NCI-H128 (cell line): ENCODE measurements around the gene GAS6.
"Not testable (repeated sequence)": the region's sequence is repeated elsewhere in the genome, so short reads cannot be mapped to it uniquely, and the experiment has no call there.

ENCODE experiments used
- DNase-seq: peaks from one replicate; lab custom pipeline; 2025; ENCODE audit not compliant: unreplicated experiment; lab: John Stamatoyannopoulos, UW

GAS6 gene

GRCh38 chr13:113840541-113841352 lies 23.1 kb downstream of the GAS6 start:
- no peak for DNase-seq

GRCh38 chr13:113839536-113840204 lies 24.2 kb downstream of the GAS6 start:
- DNase-seq: no peak

GRCh38 chr13:113838711-113839201 lies 25.1 kb downstream of the GAS6 start:
- DNase-seq: no peak

DNA sequence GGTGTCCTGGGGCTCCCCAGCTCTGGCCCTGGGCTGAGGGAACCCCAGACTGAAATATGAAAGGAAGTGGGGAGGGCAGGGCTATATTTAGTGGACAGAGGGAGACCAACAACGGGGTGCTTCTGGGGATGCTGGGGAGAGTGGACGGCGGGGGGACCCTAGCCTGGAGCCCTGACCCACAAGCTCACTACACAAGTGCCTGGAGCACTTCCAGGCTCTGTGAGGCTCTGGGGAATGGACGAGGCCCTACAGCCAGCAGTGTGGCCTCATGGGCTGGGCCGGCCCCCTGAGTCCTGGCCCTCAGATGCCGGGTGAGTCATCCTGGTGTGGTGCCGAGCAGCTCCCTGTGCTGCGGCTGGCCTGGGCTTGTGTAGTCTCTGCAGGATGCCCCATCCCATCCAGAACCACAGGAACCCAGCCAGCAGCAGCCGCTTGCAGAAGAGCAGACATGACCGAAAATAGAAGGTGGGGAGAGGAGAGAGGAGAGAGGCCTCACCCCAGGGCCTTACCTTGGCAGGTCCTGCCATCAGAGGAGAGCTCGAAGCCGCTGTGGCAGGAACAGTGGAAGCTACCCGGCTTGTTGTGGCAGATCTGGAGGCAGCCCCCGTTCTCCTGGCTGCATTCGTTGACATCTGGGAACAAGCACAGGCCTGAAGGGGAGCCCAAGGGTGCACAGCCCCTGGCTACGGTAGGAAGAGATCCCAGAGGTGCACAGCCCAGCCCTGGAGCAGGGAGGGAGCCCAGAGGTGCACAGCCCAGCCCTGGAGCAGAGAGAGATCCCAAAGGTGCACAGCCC lies 26.1 kb downstream of the GAS6 start:
- no peak for DNase-seq

DNA sequence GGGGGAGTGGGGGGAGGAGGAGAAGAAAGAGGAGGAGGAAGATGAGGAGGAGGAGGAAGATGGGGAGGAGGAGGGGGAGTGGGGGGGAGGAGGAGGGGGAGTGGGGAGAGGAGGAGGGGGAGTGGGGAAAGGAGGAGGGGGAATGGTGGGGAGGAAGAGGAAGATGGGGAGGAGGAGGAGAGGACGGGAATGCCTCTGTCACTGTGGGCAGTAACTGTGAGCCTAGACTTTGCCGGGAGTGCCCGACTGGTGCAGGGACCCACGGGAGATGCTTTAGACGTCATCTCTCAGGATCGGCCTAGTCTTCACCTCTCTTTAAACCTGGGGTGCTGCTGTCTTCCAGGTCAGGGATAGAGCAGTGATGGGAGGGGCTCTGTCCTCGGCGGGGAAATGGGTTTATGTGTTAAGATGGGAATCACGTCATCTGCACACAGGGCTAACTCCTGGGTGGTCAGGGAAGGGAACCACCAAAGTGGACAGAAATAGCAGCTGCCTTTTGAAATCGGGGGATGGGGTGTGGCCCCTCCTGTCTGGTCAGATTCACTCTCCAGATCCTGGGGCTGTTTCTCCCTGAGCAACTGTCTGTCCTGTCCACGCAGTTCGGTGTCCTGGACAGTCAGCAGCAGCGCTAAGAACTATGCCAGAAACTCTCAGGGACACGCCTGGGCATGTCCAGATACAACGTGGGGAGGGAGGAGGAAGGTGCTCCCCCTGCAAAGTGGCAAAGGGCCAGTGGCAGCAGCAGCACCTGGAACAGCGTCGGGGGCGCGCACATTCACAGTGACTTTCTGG lies 26.9 kb downstream of the GAS6 start:
- no peak for DNase-seq

DNA sequence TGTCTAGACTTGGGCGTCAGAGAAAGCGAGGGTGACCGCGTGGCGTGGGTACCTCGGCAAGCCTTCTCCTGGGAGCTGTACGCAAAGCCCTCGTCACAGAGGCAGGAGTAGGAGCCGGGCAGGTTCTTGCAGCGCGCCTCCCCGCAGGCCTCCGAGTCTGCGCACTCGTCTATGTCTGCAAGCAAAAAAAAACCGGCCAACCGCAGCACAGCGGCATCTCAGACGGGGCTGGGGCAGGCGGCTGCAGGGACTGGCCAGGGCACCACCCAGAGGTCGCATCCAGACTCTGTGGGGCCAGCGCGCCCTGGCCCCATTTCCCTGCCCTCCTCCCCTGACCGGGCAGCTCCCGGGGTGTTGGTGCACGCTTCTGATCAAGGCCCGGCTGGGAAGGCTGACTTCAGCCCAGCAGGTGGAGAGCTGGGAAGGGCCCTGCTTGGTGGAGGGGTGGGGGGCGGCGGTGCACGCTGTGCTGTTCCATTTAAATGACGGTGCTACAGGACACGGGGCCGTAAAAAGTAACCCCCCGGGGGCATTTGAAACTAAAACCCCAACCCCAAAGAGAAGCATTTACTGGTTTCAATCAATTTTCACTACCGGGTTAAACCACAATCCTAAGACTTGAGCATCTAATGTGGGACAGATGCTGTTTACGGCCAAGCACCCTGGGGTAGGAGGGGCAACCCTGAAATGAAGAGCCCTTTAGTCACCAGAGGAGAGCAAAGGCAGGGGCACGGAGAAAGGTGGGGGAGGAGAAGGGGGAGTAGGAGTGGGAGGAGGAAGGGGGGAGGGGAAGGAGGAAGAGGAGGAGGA lies 28.2 kb downstream of the GAS6 start:
- DNase-seq: peak; percentile 26

DNA sequence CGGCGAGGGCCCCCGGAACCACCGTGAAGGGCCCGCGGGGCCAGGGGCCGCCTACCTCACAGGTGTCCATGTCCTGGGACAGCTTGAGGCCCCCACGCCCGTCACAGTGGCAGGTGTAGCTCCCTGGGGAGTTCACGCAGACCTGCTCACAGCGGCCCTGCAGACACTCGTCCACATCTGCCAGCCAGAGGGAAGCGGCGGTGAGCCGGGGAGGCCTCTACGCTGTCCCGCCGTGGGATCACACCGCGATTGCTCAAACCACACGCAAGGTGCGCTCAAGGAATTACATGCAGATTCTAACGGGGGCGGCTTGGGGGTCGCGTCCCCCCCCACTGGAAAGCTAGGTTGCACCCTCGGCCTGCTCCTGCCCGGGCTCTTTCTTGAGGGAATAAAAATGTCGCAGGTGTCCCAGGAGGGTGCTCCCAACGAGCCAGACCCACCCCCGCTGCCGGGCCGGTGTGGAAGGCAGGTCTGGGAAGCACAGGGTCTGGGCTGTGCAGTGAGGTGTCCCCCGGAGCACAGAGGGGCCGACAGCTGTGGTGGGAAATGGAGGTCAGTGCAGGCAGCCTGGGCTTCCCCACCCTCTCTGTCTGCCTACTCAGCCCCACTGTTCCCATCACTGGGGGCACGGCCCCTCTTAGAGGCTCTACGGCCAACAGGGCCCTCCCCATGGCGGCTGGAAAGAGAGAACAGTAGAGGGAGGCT lies 29.2 kb downstream of the GAS6 start:
- no peak for DNase-seq

DNA sequence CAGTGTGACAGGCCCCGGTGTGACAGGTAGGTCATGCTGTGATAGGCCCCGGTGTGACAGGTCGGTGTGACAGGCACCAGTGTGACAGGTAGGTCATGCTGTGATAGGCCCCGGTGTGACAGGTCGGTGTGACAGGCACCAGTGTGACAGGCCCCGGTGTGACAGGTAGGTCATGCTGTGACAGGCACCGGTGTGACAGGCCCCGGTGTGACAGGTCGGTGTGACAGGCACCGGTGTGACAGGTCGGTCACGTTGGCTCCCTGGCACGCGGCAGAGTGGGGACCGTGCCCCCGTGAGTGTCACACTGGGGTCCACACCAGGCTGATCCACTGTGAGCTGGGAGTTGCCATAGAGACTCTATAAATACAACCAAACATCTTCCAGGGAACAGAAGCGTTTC lies 29.9 kb downstream of the GAS6 start:
- not testable (repeated sequence) for DNase-seq

GRCh38 chr13:113833111-113833830 lies 30.6 kb downstream of the GAS6 start:
- DNase-seq: no peak

- DNase-seq: no peak
Measured at GRCh38 chr13:113832631-113833030, 31.2 kb downstream of the GAS6 start.

DNA sequence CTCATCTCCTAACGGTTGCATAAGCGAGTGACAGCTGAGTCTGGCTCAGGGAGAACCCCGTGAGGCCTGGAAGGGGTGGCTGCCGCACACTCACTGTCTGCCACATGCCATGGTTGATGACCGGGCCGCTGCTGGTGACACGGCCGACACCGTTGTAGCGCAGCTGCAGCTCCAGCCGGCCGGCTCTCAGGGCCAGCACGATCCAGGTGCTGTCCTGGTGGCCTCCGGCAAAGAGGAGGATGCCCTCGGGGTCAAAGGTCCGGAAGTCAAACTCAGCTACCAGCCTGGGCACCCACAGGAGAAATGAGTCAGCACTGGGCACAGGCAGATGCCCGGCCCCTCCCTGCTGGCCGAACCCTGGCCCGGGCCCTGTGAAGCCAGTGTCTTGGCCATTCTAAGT lies 31.7 kb downstream of the GAS6 start:
- DNase-seq: no peak

GRCh38 chr13:113831061-113831460 lies 32.8 kb downstream of the GAS6 start:
- no peak for DNase-seq

- not testable (repeated sequence) for DNase-seq
Measured at GRCh38 chr13:113830426-113830950, 33.4 kb downstream of the GAS6 start.

- no peak for DNase-seq
Measured at GRCh38 chr13:113828282-113828825, 35.5 kb downstream of the GAS6 start.

DNA sequence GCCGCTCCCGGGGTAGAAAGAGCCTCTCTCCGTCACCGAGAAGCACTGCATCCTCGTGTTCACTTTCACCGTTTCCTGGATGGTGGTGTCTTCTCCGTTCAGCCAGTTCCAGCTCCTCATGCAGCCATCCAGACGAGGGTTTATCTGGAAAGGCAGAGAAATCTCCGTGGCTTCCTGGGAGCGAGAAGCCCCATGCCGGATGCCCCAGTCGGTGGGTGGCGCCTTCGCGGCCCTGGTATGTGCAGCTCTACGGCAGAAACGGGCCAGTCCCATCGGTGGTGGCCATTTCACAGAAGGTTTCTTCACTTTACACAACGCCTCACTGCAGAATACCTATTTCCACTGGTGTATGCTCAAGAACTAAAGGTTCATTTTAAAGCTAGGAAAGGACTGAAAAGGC lies 36.9 kb downstream of the GAS6 start:
- DNase-seq: no peak

- DNase-seq: not testable (repeated sequence)
Measured at GRCh38 chr13:113826446-113826845, 37.4 kb downstream of the GAS6 start.

DNA sequence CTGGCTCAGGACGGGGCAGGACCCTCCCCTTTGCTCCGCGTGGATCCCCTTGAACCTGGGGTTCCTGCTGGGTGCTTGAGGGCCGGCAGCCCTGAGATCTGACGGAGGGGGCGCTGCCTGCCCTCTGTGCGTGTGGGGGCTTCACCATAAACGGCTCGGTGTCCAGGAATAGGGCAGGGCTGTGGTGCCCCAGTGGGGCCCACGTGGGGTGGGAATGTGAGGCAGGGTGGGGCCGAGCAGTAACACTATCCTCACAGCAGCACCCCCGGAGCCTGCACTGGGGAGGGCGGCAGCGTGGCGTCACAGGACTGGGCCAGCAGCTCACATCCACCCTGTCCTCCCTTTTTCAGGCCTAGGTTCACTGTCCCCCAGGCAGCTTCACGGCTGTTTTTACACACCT lies 38.0 kb downstream of the GAS6 start:
- DNase-seq: no peak

GRCh38 chr13:113823771-113824170 lies 40.1 kb downstream of the GAS6 start:
- no peak for DNase-seq
